Glutamatergic neuron (in vitro differentiated cells): ENCODE results near the gene REG3A. TPM values are rescaled to one million over a fixed set of nuclear protein-coding genes. Genes with fewer than 3 reads are reported as not detected.

Experiments used
- DNase-seq: peaks from one replicate; pipeline ENCODE4 v3.0.0; 2022
- H3K27ac Mint-ChIP-seq: one replicate; pipeline ENCODE4 v1.8.0; 2020; ENCODE audit warnings: mild to moderate bottlenecking, mixed read lengths, inconsistent platforms; ENCODE audit not compliant: unreplicated experiment
- H3K27me3 Mint-ChIP-seq: one replicate; pipeline ENCODE4 v1.8.0; 2020; ENCODE audit warnings: mild to moderate bottlenecking, moderate library complexity, mixed read lengths, inconsistent platforms; ENCODE audit not compliant: unreplicated experiment
- H3K36me3 Mint-ChIP-seq: one replicate; pipeline ENCODE4 v1.8.0; 2020; ENCODE audit warnings: mild to moderate bottlenecking, mixed read lengths, inconsistent platforms; ENCODE audit not compliant: unreplicated experiment
- H3K4me1 Mint-ChIP-seq: one replicate; pipeline ENCODE4 v1.8.0; 2020; ENCODE audit warnings: mild to moderate bottlenecking, low read depth, mixed read lengths, inconsistent platforms; ENCODE audit not compliant: unreplicated experiment
- H3K4me3 Mint-ChIP-seq: one replicate; pipeline ENCODE4 v1.8.0; 2020; ENCODE audit warnings: mild to moderate bottlenecking, mixed read lengths, inconsistent platforms; ENCODE audit not compliant: unreplicated experiment
- H3K9me3 Mint-ChIP-seq: one replicate; pipeline ENCODE4 v1.8.0; 2020; ENCODE audit warnings: mild to moderate bottlenecking, moderate library complexity, mixed read lengths, inconsistent platforms; ENCODE audit not compliant: unreplicated experiment
- CTCF ChIP-seq: fragments of 200-600 bp; sonication (generic); IDR thresholded peaks from one replicate; pipeline ENCODE4 v1.5.0; 2021; ENCODE audit not compliant: partially characterized antibody, unreplicated experiment
- total RNA-seq: library from RNA; stranded (reverse); fragmentation: NEBNext Ultra II Directional; extraction: Animal tissue kit (Norgen Biotek cat#: 25700); gene quantifications from one replicate; pipeline ENCODE4 v1.2.1, GENCODE V29; 2021; ENCODE audit not compliant: unreplicated experiment

REG3A gene
- total RNA-seq, 1 donor from 2014 or later: not detected

- no peaks in the 10 kb centered on the region for H3K27me3 Mint-ChIP-seq
- H3K36me3 Mint-ChIP-seq: no peaks in the 10 kb centered on the region
- TF ChIP-seq CTCF: no peak
- no peaks in the 10 kb centered on the region for H3K4me1 Mint-ChIP-seq
- DNase-seq: no peak
- H3K27ac Mint-ChIP-seq: no peak overlapping the region
- no peaks in the 10 kb centered on the region for H3K9me3 Mint-ChIP-seq
- H3K4me3 Mint-ChIP-seq: no peak overlapping the region
Observed at GRCh38 chr2:79125721-79125985, 33.9 kb downstream of the REG3A start.

- Mint-ChIP-seq H3K27ac (no peak overlapping the region), H3K9me3 (no peaks in the 10 kb centered on the region), H3K4me1 (no peaks in the 10 kb centered on the region), H3K27me3 (no peaks in the 10 kb centered on the region), H3K36me3 (no peaks in the 10 kb centered on the region), H3K4me3 (no peak overlapping the region)
- DNase-seq: no peak
- TF ChIP-seq CTCF: no peak
Observed at GRCh38 chr2:79124907-79125720, 34.4 kb downstream of the REG3A start.

- Mint-ChIP-seq H3K36me3 (no peaks in the 10 kb centered on the region), H3K27me3 (no peaks in the 10 kb centered on the region), H3K9me3 (no peaks in the 10 kb centered on the region), H3K4me3 (no peak overlapping the region), H3K27ac (no peak overlapping the region), H3K4me1 (no peaks in the 10 kb centered on the region)
- DNase-seq: no peak
- no peak for TF ChIP-seq CTCF
Observed at GRCh38 chr2:79122676-79123075, 36.9 kb downstream of the REG3A start.

- H3K9me3 Mint-ChIP-seq: no peaks in the 10 kb centered on the region
- H3K36me3 Mint-ChIP-seq: no peaks in the 10 kb centered on the region
- H3K27me3 Mint-ChIP-seq: no peaks in the 10 kb centered on the region
- H3K4me3 Mint-ChIP-seq: no peak within 1 kb of the TSS
- no peak for DNase-seq
- no peak for TF ChIP-seq CTCF
- peaks cover 3% of the 10 kb centered on the region for H3K4me1 Mint-ChIP-seq
- H3K27ac Mint-ChIP-seq: no peak within 1 kb of the TSS
Observed at GRCh38 chr2:79120194-79120713, 39.3 kb downstream of the REG3A start, which contains the start of gene REG1A. Gene REG1A, plus strand, starts transcription at chr2:79120488. Its CDS starts 374 bp downstream, at chr2:79120862.
